Left colon (tissue), 2 donors: ENCODE measurements around the gene PRAMEF12. TPM values are rescaled to one million over a fixed set of nuclear protein-coding genes. Genes with fewer than 3 reads are reported as not detected.
"Not testable (repeated sequence)": the region's sequence is repeated elsewhere in the genome, so short reads cannot be mapped to it uniquely, and the experiment has no call there.

Source experiments
- ATAC-seq: fragments of 200-7000 bp; cut with Tn5 transposase; one replicate; pipeline ENCODE4 v1.9.1; 2020; ENCODE audit warnings: mild to moderate bottlenecking, moderate library complexity
- DNase-seq, 2 donors: peaks; one replicate each; pipeline ENCODE4 v3.0.0-alpha.2; 2020
- intact Hi-C, 2 donors: fragments of 100-400 bp; cut with DNase I in 1 of 2; cut with micrococcal nuclease in 1 of 2; formaldehyde crosslinking; loops; one replicate each; pipeline versions ENCODE4 v1.11.2 to v1.14.0; 2022; cut with DNase I, micrococcal nuclease
- long read RNA-seq: library from polyadenylated mRNA; unstranded; transcript quantifications from one replicate; pipeline ENCODE4 v2.0.0, GENCODE V29; 2021
- total RNA-seq, 2 donors: library from RNA; stranded (reverse); fragmentation: NEBNext Ultra II Directional; extraction: Animal tissue kit (Norgen Biotek cat#: 25700); gene quantifications; one replicate each; pipeline ENCODE4 v1.2.1, GENCODE V29; 2021
- donor health status: DM: no; HTN: no; CAD: no.
- donor health status: DM: yes; HTN: yes; CAD: no.

Gene PRAMEF12
- total RNA-seq = not detected
- long read RNA-seq = 0 reads

DNA sequence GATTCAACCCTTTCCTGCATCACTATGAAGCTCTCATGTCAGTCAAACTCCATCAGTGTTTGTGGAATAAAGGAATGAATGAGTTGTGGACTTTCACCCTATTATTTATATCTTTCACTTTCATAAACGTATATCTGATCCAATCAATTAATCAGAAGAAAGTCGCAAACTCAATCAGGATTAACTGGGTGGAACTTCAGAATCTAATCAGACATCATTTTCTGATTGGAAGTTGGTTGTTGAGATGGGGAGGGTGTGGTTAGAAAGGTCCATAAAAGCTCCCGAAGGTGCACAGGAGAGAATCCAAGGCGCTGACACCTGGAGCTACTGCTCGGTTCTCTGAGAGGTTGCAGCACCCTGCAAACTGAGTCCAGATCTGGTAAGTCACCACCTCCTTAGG, at the start of gene PRAMEF12:
TSS of gene PRAMEF12 (plus strand) at position 301 of the 400 bp plus-strand sequence. CDS start 1,130 bp downstream, outside the sequence.
- DNase-seq (no peak), ATAC-seq (no peak)
- intact Hi-C loops = no loop called here

DNA sequence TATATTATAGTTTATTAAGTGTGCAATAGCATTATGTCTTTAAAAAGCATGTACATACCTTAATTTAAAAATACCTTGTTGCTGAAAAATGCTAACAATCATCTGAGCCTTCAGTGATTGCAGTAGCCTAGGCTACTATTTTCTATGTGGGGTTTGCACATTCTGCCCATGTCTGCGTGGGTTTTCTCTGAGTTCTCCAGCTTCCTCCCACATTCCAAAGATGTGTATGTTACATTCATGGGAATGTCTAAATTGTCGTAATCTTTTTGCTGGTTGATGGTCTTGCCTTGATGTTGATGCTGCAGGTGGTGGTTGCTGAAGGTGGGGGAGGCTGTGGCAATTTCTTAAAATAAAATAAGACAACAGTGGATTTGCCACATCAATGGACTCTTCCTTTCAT, 45.1 kb upstream of the PRAMEF12 start:
- intact Hi-C loops = no loop called here
- ATAC-seq = no peak
- DNase-seq = no peak

- ATAC-seq = no peak
- intact Hi-C loops = no loop called here
- DNase-seq = no peak
Measured at GRCh38 chr1:12730156-12730555, 43.4 kb upstream of the PRAMEF12 start.

- ATAC-seq, DNase-seq, intact Hi-C loops: not testable (repeated sequence)
Measured at GRCh38 chr1:12731084-12731483, 42.5 kb upstream of the PRAMEF12 start.

DNA sequence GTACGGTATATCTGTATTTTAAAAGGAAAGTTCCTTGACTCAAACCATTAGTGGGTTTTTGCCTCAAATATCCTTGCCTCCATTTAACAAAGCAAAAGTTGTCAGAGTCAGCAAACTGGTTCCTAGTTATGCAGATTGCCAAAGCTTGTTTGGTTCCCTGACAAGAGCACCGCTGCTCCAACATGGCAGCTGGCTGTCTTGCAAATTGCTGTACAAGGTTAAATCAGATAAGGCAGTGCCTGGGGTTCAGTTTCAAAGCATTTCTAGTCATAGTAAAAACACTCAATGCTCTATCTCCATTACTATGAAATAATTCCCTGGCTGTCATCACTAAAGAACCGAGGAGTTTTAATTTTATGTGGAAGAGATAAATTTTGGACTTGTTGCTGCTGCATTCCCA, 38.9 kb upstream of the PRAMEF12 start:
- ATAC-seq = no peak
- DNase-seq = no peak
- intact Hi-C loops = no loop called here

- DNase-seq (no peak), ATAC-seq (no peak)
- intact Hi-C loops = no loop called here
Measured at GRCh38 chr1:12738934-12739333, 34.6 kb upstream of the PRAMEF12 start.

DNA sequence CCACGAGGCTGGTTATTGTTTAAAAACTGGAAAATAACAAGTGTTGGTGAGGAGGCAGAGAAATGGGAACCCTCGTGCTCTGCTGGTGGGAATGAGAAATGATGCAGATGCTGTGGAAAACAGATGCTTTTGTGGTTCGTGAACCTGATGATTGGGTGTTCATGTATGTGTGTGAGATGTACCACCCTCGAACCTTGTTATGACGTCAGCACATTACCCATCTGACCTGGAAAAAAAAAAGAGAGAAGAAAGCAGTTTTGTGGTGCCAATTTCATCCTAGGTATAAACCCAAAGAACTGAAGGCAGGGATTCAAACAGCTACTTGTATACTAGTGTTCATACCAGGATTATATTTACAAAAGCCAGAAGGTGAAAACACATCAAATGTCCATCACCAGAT, 33.9 kb upstream of the PRAMEF12 start:
- intact Hi-C loops = no loop called here
- ATAC-seq (no peak), DNase-seq (no peak)

- no peak for ATAC-seq
- DNase-seq = no peak
- intact Hi-C loops = no loop called here
Measured at GRCh38 chr1:12741946-12742345, 31.6 kb upstream of the PRAMEF12 start.

- intact Hi-C loops = no loop called here
- ATAC-seq (no peak), DNase-seq (no peak)
Measured at GRCh38 chr1:12745126-12745991, 28.2 kb upstream of the PRAMEF12 start.

DNA sequence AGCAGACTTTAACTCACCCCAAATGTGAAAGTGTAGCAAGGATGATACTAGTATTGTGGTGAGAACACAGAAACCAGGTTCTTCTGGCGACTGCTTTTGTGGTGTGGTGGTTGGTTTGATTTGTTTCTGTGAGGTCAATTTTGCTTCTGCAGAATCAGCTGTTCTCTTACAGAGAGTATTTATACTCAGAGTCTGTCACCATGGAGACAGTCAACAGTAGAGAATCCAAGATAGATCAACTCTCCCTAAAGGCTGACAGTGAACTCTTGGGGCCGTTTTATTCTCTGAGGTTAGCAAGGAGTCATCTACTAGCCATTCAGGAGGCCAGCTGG, 27.6 kb upstream of the PRAMEF12 start, which contains the start of gene CFAP107:
TSS of gene CFAP107 (plus strand) at position 209 of the 332 bp plus-strand sequence. CDS start 231 bp downstream, outside the sequence.
- intact Hi-C loops = no loop called here
- DNase-seq (no peak), ATAC-seq (no peak)

- DNase-seq (no peak), ATAC-seq (no peak)
- intact Hi-C loops = no loop called here
Measured at GRCh38 chr1:12748778-12749355, 24.7 kb upstream of the PRAMEF12 start.

DNA sequence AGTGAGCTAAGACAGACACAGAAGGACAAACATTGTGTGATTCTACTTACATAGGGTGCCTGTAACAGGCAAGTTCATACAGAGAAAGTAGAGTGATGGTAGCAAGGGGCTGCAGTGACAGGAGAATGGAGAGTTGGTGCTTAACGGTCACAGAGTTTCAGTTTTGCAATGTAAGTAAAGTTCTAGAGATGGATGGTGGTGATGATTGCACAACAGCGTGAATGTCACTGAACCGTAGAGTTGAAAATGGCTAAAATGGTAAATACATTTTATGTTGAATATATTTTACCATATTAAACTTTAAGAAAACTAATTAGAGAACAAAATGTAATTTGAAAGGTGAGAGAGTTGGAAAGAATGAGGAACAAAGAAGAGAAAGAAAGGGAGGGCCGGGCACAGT, 18.8 kb upstream of the PRAMEF12 start:
- ATAC-seq (no peak), DNase-seq (no peak)
- intact Hi-C loops = no loop called here

GRCh38 chr1:12756273-12756672, 17.3 kb upstream of the PRAMEF12 start:
- ATAC-seq = no peak
- intact Hi-C loops = no loop called here
- DNase-seq = no peak

DNA sequence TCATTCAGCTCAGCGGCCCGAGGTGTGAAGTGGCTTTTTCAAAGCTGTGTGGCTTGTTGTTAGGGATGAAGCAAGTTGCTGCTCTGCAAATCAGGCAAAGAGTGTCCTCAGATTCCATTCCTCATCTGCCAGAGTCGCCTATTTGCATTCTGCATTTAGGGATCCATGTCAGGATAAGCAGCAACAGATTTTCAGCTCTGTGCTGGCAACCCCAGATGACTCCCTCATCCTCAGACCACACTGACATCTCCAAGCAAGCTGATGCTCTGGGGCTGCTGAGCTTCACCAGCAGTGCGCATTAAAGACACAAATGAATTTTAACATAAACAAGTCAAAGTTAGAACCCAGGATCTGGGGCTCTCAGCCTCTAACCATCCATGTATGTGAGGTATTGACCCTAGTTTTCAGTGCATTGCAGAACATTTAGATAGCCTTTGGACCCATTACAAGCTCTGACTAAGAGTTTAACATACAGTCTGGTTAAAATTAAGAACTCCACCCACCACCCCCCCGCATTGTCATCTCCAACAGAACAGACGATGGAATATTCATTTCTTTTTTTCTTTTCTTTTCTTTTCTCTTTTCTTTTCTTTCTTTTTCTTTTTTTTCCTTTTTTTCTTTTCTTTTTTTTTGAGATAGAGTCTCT, 16.6 kb upstream of the PRAMEF12 start:
- DNase-seq (no peak), ATAC-seq (no peak)
- intact Hi-C loops = no loop called here

DNA sequence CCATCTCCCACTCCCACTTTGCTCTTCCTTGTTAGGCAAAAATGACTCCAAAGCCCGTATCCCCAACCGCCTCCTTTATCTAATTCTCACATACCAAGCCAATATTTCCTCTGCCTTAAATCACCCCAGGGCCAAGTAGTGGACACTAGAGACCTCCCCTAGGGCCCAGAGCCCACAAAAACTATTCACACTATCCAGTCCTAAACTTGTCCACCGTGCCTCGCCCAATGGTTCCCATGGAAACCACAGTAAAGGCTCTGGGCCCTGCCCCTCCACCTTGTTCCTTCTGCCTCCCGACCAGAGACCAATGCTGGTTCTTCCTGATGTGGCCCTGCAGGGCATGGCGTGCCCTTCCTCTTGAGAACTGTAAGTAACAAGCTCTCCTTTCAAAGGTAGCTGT, 15.7 kb upstream of the PRAMEF12 start:
- DNase-seq (no peak), ATAC-seq (no peak)
- intact Hi-C loops = no loop called here

DNA sequence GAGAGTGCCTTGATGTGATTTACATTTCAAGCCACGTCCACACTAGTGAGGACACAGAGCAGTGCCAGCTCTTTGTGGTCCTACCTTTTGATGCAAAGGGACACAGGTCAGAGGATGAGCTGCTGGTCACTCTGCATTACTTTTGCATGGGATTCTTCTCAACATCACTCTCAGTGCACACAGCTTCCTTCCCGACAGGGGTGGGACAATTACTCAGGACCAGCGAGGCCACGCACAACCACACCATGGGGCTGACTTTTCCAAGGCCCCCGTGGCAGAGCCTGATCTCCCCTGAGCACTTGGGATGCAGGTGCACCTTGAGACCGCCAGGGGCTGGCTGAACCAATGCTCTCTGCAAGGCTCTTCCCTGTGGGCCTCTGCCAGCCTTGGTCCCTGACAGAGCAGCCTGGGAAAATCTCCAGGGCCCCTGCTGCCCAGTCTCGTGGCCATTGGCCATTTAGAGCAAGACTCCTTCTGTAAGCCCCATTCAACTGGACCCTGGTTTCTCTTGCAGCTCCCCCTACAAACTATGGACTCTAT, 13.2 kb upstream of the PRAMEF12 start:
- intact Hi-C loops = no loop called here
- DNase-seq (no peak), ATAC-seq (no peak)

GRCh38 chr1:12761781-12762180, 11.8 kb upstream of the PRAMEF12 start:
- DNase-seq = no peak
- intact Hi-C loops = no loop called here
- no peak for ATAC-seq

- intact Hi-C loops = no loop called here
- DNase-seq (no peak), ATAC-seq (no peak)
Measured at GRCh38 chr1:12762766-12763165, 10.8 kb upstream of the PRAMEF12 start.

DNA sequence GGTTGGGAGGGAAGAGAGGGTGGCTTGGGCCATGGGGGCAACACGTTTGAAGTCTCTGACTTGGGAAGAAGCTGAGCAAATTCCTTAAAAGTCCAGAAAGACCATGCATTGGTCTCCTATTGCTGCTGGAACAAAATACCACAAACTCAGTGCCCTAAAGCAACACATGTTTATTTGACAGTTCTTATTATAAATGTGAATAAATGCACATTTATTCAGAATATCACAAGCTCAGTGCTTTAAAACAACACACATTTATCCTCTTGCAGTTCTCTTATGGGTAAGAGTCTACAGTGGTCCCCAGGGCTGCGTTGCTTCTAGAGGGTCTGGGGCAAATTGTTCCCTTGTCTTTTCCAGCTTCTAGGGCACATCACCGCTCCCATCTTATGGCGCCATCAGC, 10.1 kb upstream of the PRAMEF12 start:
- intact Hi-C loops = no loop called here
- DNase-seq = no peak
- no peak for ATAC-seq

GRCh38 chr1:12764016-12764415, 9.5 kb upstream of the PRAMEF12 start:
- DNase-seq = no peak
- ATAC-seq = no peak
- intact Hi-C loops = no loop called here
